ENCODE results near the gene DDR2. TPM values are rescaled to one million over a fixed set of nuclear protein-coding genes. Genes with fewer than 3 reads are reported as not detected.

DDR2 gene
- total RNA-seq, 2 experiments from 2014 or later = 0.22 to 0.42 TPM

DNA sequence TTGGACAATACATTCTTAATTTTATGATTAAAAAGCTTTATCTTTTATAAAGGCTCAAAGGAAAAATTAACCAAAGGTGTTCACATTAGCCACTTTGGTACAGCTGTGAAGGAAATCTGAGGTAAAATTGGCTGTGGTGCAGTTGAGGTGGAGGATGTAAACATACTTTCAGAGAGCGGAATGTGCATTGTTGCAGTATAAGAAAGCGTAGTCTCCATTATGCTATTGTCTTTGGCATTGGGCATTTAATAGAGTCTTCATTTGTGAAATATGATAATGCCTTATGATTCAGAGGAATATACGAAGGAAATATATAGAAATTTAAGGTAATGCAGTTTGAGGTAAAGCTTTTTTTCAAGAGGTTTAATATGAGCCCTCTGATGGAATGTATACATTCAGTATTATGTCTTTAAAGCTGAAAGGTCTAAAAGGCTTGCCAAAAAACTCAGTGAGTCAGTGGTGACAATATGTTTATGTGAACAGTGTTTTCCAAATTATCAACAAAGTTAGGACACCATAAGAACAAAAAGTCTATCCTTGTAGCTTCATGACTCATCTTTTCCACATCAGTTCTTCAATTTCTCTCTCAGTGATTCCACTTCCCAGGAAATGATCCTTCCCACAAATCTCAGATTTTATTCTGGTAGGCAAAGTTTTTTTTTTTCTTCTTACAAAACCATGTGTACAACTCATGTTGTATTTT, 26.9 kb upstream of the DDR2 start:
- intact Hi-C loops (cut with DNase I, micrococcal nuclease) = no loop called here
- H3K27ac Mint-ChIP-seq = no peak overlapping the region

DNA sequence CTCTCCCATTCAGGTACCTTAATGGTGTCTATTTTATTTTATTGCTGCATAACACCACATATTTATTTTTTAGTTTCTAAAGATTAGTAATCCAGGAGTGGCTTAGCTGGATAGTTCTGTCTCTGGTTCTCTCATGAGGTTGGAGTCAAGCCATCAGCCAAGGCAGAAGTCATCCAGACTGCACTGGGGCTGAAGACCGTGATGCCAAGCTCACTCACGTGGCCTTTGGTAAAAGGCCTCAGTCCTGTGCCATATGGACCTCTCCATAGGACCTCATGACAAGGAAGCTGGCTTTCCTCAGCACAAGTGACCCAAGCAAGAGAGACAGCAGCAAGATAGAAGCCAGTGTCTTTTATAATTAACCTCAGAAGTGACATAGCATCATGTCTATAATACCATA, 23.0 kb upstream of the DDR2 start:
- intact Hi-C loops (cut with DNase I, micrococcal nuclease) = no loop called here
- Histone ChIP-seq H3K9me3 (ENCODE audit: control insufficient read depth in 1 of 2, insufficient read depth in 1 of 2, low read length in 2 of 2) (no peaks in the 10 kb centered on the region), H3K27me3 (ENCODE audit: control insufficient read depth in 1 of 2, insufficient read depth in 2 of 2, low read length in 2 of 2) (no peaks in the 10 kb centered on the region), H3K27ac (ENCODE audit: low read depth in 1 of 2, low read length in 2 of 2) (no peak overlapping the region), H3K4me1 (ENCODE audit: insufficient read depth, low read length) (no peaks in the 10 kb centered on the region), H3K36me3 (ENCODE audit: insufficient read depth, low read length) (no peaks in the 10 kb centered on the region), H3K4me3 (ENCODE audit: low read length) (no peak overlapping the region)
- H3K36me3 Mint-ChIP-seq (ENCODE audit: low read depth) = peaks cover 3% of the 10 kb centered on the region
- no peak overlapping the region for H3K4me3 Mint-ChIP-seq
- DNase-seq (no peak), ATAC-seq (ENCODE audit: poor library complexity) (no peak)
- TF ChIP-seq, protein P1, sequence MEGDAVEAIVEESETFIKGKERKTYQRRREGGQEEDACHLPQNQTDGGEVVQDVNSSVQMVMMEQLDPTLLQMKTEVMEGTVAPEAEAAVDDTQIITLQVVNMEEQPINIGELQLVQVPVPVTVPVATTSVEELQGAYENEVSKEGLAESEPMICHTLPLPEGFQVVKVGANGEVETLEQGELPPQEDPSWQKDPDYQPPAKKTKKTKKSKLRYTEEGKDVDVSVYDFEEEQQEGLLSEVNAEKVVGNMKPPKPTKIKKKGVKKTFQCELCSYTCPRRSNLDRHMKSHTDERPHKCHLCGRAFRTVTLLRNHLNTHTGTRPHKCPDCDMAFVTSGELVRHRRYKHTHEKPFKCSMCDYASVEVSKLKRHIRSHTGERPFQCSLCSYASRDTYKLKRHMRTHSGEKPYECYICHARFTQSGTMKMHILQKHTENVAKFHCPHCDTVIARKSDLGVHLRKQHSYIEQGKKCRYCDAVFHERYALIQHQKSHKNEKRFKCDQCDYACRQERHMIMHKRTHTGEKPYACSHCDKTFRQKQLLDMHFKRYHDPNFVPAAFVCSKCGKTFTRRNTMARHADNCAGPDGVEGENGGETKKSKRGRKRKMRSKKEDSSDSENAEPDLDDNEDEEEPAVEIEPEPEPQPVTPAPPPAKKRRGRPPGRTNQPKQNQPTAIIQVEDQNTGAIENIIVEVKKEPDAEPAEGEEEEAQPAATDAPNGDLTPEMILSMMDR (IDR thresholded peaks at IDR 0.05) = no peak
- CTCF ChIA-PET = no interaction called here
- H3K9me3 Mint-ChIP-seq = no peaks in the 10 kb centered on the region
- H3K27me3 Mint-ChIP-seq = no peaks in the 10 kb centered on the region
- POLR2A ChIA-PET = no interaction called here
- no peak overlapping the region for H3K27ac Mint-ChIP-seq
- H3K4me1 Mint-ChIP-seq (ENCODE audit: low read depth) = no peaks in the 10 kb centered on the region

More for the DNA sequence above, 26.9 kb upstream of the DDR2 start:
- Mint-ChIP-seq H3K9me3 (no peaks in the 10 kb centered on the region), H3K4me1 (ENCODE audit: low read depth) (no peaks in the 10 kb centered on the region), H3K4me3 (no peak overlapping the region), H3K36me3 (ENCODE audit: low read depth) (peaks cover 28% of the 10 kb centered on the region), H3K27me3 (no peaks in the 10 kb centered on the region)
- ChIA-PET CTCF (interaction anchor here (0.7 kb wide), 1 partner anchor 15 kb away, joined by 4 read pairs; no protein-coding TSS in a partner anchor), POLR2A (interaction anchor here (0.7 kb wide), 1 partner anchor 40 kb away, joined by 3 read pairs; no protein-coding TSS in a partner anchor)
- Histone ChIP-seq H3K4me1 (ENCODE audit: insufficient read depth, low read length) (no peaks in the 10 kb centered on the region), H3K27me3 (ENCODE audit: control insufficient read depth in 1 of 2, insufficient read depth in 2 of 2, low read length in 2 of 2) (no peaks in the 10 kb centered on the region), H3K36me3 (ENCODE audit: insufficient read depth, low read length) (no peaks in the 10 kb centered on the region), H3K4me3 (ENCODE audit: low read length) (no peak overlapping the region), H3K9me3 (ENCODE audit: control insufficient read depth in 1 of 2, insufficient read depth in 1 of 2, low read length in 2 of 2) (no peaks in the 10 kb centered on the region), H3K27ac (ENCODE audit: low read depth in 1 of 2, low read length in 2 of 2) (no peak overlapping the region)
- TF ChIP-seq, protein P1 (IDR thresholded peaks at IDR 0.05) = no peak
- DNase-seq = no peak
- no peak for ATAC-seq (ENCODE audit: poor library complexity)

DNA sequence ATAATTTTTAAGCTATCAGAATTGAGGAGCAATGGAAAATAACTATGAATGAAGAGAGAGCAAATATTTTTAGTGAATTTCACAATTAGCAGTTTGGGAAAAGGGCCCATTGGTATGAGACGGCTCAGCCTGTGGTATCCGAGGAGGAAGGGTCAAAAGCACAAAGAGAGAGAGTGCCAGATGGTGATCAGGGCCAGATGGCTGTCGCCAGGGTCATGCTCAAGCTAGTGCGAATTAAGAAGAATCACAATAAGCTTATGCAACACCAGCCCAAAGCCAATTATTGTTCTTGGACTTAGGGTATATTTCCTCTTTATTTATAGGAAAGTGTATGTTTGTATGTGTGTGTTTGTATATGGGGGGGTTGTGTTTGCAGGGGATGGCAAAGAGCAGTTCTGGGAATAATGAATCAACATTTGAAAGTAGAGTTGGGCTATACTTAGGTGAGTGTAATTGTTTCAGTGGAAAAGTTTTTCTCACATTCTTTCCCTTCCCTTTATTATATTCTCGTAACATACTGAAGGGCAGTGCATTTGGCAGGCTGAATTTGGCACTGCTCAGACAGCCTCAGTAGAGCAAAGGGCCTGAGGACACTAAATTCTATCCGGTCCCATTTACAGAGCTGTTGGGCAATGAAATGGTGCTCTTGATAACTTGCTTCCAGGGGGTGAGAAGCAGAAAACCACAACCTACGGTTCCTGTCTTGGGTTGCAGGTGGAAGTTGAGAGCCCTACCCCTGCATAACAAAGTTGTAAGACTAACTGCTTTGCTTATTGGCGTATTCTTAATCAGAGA, 19.5 kb upstream of the DDR2 start:
- H3K4me3 ChIP-seq (ENCODE audit: low read length) = no peak overlapping the region
- Mint-ChIP-seq H3K27ac (no peak overlapping the region), H3K4me1 (ENCODE audit: low read depth) (no peaks in the 10 kb centered on the region), H3K4me3 (no peak overlapping the region), H3K36me3 (ENCODE audit: low read depth) (peaks cover 18% of the 10 kb centered on the region), H3K9me3 (peaks cover 7% of the 10 kb centered on the region), H3K27me3 (no peaks in the 10 kb centered on the region)
- DNase-seq = no peak
- peaks cover 3 to 15% of the 10 kb centered on the region in 2 experiments for H3K9me3 ChIP-seq (ENCODE audit: control insufficient read depth in 1 of 2, insufficient read depth in 1 of 2, low read length in 2 of 2)
- no peak for ATAC-seq (ENCODE audit: poor library complexity)
- TF ChIP-seq, protein P1 (IDR thresholded peaks at IDR 0.05) = no peak
- ChIA-PET POLR2A (no interaction called here), CTCF (no interaction called here)
- intact Hi-C loops (cut with DNase I, micrococcal nuclease) = no loop called here
- H3K36me3 ChIP-seq (ENCODE audit: insufficient read depth, low read length) = no peaks in the 10 kb centered on the region
- H3K4me1 ChIP-seq (ENCODE audit: insufficient read depth, low read length) = no peaks in the 10 kb centered on the region
- H3K27ac ChIP-seq (ENCODE audit: low read depth in 1 of 2, low read length in 2 of 2) = no peak overlapping the region
- no peaks in the 10 kb centered on the region for H3K27me3 ChIP-seq (ENCODE audit: control insufficient read depth in 1 of 2, insufficient read depth in 2 of 2, low read length in 2 of 2)

All from CD4-positive, alpha-beta T cell (primary cell).